HCT116 (cell line): Measurements from ENCODE around the gene IQCM. TPM values are rescaled to one million over a fixed set of nuclear protein-coding genes. Genes with fewer than 3 reads are reported as not detected.

Source experiments
- ATAC-seq: fragments of 200-7000 bp; cut with Tn5 transposase; 2 replicates; pipeline ENCODE4 v1.9.1; 2020; ENCODE audit warnings: mild to moderate bottlenecking, moderate library complexity
- BruUV-seq: library from RNA; stranded (reverse); fragments of 400-500 nt; replicated peaks from 2 replicates; lab custom pipeline; 2021; lab: Mats Ljungman, UMichigan
- CTCF ChIA-PET: fragments of 300-600 bp; sonication (Branson Sonifier 250); formaldehyde crosslinking; loops from one replicate; lab custom pipeline; 2021; ENCODE audit warnings: antibody characterized with exemption; lab: Charles Lee
- POLR2A ChIA-PET: fragments of 300-600, 350-600 bp; sonication (Branson Sonifier 250); formaldehyde crosslinking; loops from one replicate; lab custom pipeline; 2021; ENCODE audit warnings: antibody characterized with exemption; lab: Charles Lee
- RAD21 ChIA-PET, 2 experiments: fragments of 300-600 bp; sonication (Branson Sonifier 250); formaldehyde crosslinking; loops; one replicate each; lab custom pipeline; 2023; ENCODE audit warnings: low total read pairs in 2 of 2; ENCODE audit not compliant: uncharacterized antibody in 2 of 2, unreplicated experiment in 2 of 2, low non-redundant PET in 1 of 2; lab: Charles Lee
- DNase-seq: peaks from one replicate; pipeline ENCODE4 v3.0.0-alpha.2; 2010; ENCODE audit warnings: low read depth, low spot score
- H2AFZ ChIP-seq: fragments of 200-600 bp; shearing (Covaris generic), sonication (generic); 2 replicates; pipeline ENCODE4 v1.6.1; 2017; ENCODE audit warnings: low read depth, mixed run types, mixed read lengths, antibody characterized with exemption, low read length; ENCODE audit not compliant: poor library complexity, severe bottlenecking
- H3K27ac ChIP-seq: 2 replicates; pipeline ENCODE4 v1.5.1; 2012; ENCODE audit warnings: low read depth, low read length
- H3K27me3 ChIP-seq: fragments of 200-600 bp; sonication (generic); 2 replicates; pipeline ENCODE4 v1.6.1; 2016; ENCODE audit warnings: mixed run types, low read length, mixed read lengths; ENCODE audit not compliant: insufficient read depth
- H3K36me3 ChIP-seq, 2 experiments: fragments of 200-500 bp in 1 of 2; fragments of 200-600 bp in 1 of 2; sonication (Bioruptor generic) in 1 of 2; sonication (generic) in 1 of 2; 2 replicates each; pipeline versions ENCODE4 v1.5.1 to v1.6.1; 2014 to 2016; ENCODE audit warnings: low read length in 2 of 2, inconsistent platforms in 1 of 2, mixed read lengths in 1 of 2, mixed run types in 1 of 2; ENCODE audit not compliant: insufficient read depth in 2 of 2, control insufficient read depth in 1 of 2
- H3K4me1 ChIP-seq, 2 experiments: fragments of 200-600 bp in 1 of 2; sonication (generic) in 1 of 2; 2 replicates each; pipeline versions ENCODE4 v1.5.1 to v1.6.1; 2012 to 2017; ENCODE audit warnings: low read length in 2 of 2, inconsistent platforms in 1 of 2, mild to moderate bottlenecking in 1 of 2, mixed read lengths in 1 of 2, mixed run types in 1 of 2, moderate library complexity in 1 of 2; ENCODE audit not compliant: insufficient read depth in 2 of 2, control insufficient read depth in 1 of 2
- H3K4me2 ChIP-seq: fragments of 200-600 bp; sonication (generic); 2 replicates; pipeline ENCODE4 v1.6.1; 2017; ENCODE audit warnings: mixed run types, low read length, mixed read lengths
- H3K4me3 ChIP-seq, 2 experiments: fragments of 200-600 bp in 1 of 2; sonication (generic) in 1 of 2; replicated peaks in 1 of 2; 2 replicates each; pipeline ENCODE4 v1.5.1; 2011 to 2016; ENCODE audit warnings: low read length in 2 of 2, control low read depth in 1 of 2, low read depth in 1 of 2, mild to moderate bottlenecking in 1 of 2, mixed read lengths in 1 of 2, mixed run types in 1 of 2
- H3K79me2 ChIP-seq: fragments of 200-600 bp; sonication (generic); 2 replicates; pipeline ENCODE4 v1.6.1; 2017; ENCODE audit warnings: mild to moderate bottlenecking, mixed run types, low read length, moderate library complexity, mixed read lengths; ENCODE audit not compliant: insufficient read depth
- H3K9ac ChIP-seq: fragments of 200-600 bp; sonication (generic); 2 replicates; pipeline ENCODE4 v1.6.1; 2016; ENCODE audit warnings: low read length, mixed read lengths
- H3K9me2 ChIP-seq: fragments of 200-600 bp; sonication (generic), shearing (Covaris generic); 2 replicates; pipeline ENCODE4 v1.6.1; 2017; ENCODE audit warnings: mixed run types, mild to moderate bottlenecking, moderate library complexity; ENCODE audit not compliant: insufficient read depth
- H3K9me3 ChIP-seq, 2 experiments: fragments of 200-500 bp in 1 of 2; fragments of 200-600 bp in 1 of 2; sonication (Bioruptor generic) in 1 of 2; sonication (generic) in 1 of 2; 2 replicates each; pipeline ENCODE4 v1.6.1; 2014 to 2017; ENCODE audit warnings: low read length in 2 of 2, mixed read lengths in 2 of 2, inconsistent platforms in 1 of 2, low read depth in 1 of 2, mild to moderate bottlenecking in 1 of 2, mixed run types in 1 of 2, moderate library complexity in 1 of 2; ENCODE audit not compliant: control insufficient read depth in 1 of 2, insufficient read depth in 1 of 2
- H4K20me1 ChIP-seq: fragments of 200-600 bp; sonication (generic), shearing (Covaris generic); 2 replicates; pipeline ENCODE4 v1.6.1; 2017; ENCODE audit warnings: mixed run types, mild to moderate bottlenecking, moderate library complexity; ENCODE audit not compliant: insufficient read depth
- CBX3 ChIP-seq: IDR thresholded peaks from 2 replicates; pipeline ENCODE4 v1.6.1; 2012; ENCODE audit warnings: low read depth
- CTCF ChIP-seq, 3 experiments: fragments of 200-600 bp in 1 of 3; sonication (generic) in 1 of 3; IDR thresholded peaks in 2 of 3; conservative IDR thresholded peaks in 1 of 3; 2 replicates each; pipeline ENCODE4 v1.5.1; 2012 to 2017; ENCODE audit warnings: low read depth in 2 of 3, low read length in 2 of 3, antibody characterized with exemption in 1 of 3, borderline replicate concordance in 1 of 3, control low read depth in 1 of 3, mild to moderate bottlenecking in 1 of 3, mixed read lengths in 1 of 3, mixed run types in 1 of 3, moderate library complexity in 1 of 3; ENCODE audit not compliant: insufficient read depth in 1 of 3
- EGR1 ChIP-seq: IDR thresholded peaks from 2 replicates; pipeline ENCODE4 v1.6.1; 2012; ENCODE audit warnings: low read depth
- ELF1 ChIP-seq: IDR thresholded peaks from 2 replicates; pipeline ENCODE4 v1.6.1; 2012; ENCODE audit warnings: low read depth, borderline replicate concordance
- EZH2 ChIP-seq: fragments of 200-600 bp; sonication (generic); IDR thresholded peaks from 2 replicates; pipeline ENCODE4 v1.6.1; 2017; ENCODE audit warnings: antibody characterized with exemption, mixed run types
- EZH2phosphoT487 ChIP-seq: fragments of 200-600 bp; IDR thresholded peaks from 2 replicates; pipeline ENCODE4 v1.6.1; 2018; ENCODE audit warnings: antibody characterized with exemption, borderline replicate concordance
- JUND ChIP-seq: IDR thresholded peaks from 2 replicates; pipeline ENCODE4 v1.6.1; 2012
- MAX ChIP-seq: IDR thresholded peaks from 2 replicates; pipeline ENCODE4 v1.6.1; 2012
- POLR2AphosphoS5 ChIP-seq: IDR thresholded peaks from 2 replicates; pipeline ENCODE4 v1.6.1; 2011; ENCODE audit warnings: mild to moderate bottlenecking, low read depth, low read length, moderate library complexity
- RAD21 ChIP-seq: IDR thresholded peaks from 2 replicates; pipeline ENCODE4 v1.6.1; 2012; ENCODE audit warnings: low read depth, mild to moderate bottlenecking
- REST ChIP-seq: IDR thresholded peaks from 2 replicates; pipeline ENCODE4 v1.6.1; 2012; ENCODE audit warnings: low read depth
- SIN3A ChIP-seq: IDR thresholded peaks from 2 replicates; pipeline ENCODE4 v1.6.1; 2012; ENCODE audit warnings: low read depth
- SP1 ChIP-seq: IDR thresholded peaks from 2 replicates; pipeline ENCODE4 v1.6.1; 2012; ENCODE audit warnings: low read depth
- SRF ChIP-seq: IDR thresholded peaks from 2 replicates; pipeline ENCODE4 v1.6.1; 2012; ENCODE audit warnings: low read depth
- TCF7L2 ChIP-seq: IDR thresholded peaks from 2 replicates; pipeline ENCODE4 v1.7.0; 2011; ENCODE audit warnings: borderline replicate concordance, inconsistent platforms; ENCODE audit not compliant: insufficient read depth, insufficient read length; ENCODE audit errors: extremely low read depth
- ZBTB33 ChIP-seq: IDR thresholded peaks from 2 replicates; pipeline ENCODE4 v1.6.1; 2011; ENCODE audit warnings: mild to moderate bottlenecking, low read length, moderate library complexity; ENCODE audit not compliant: insufficient replicate concordance; ENCODE audit errors: extremely low read depth
- ZFX ChIP-seq: fragments of 450-650 bp; IDR thresholded peaks from 2 replicates; pipeline ENCODE4 v1.6.1; 2017
- ZNF274 ChIP-seq: fragments of 200-500 bp; sonication (Bioruptor generic); IDR thresholded peaks from 2 replicates; pipeline ENCODE4 v1.6.1; 2014; ENCODE audit warnings: mild to moderate bottlenecking, low read depth, low read length, inconsistent platforms
- intact Hi-C: fragments of 100-400 bp; cut with micrococcal nuclease; formaldehyde crosslinking; loops from 2 replicates; pipeline ENCODE4 v1.10.0; 2022
- total RNA-seq: library from RNA; stranded (reverse); gene quantifications from one replicate; pipeline ENCODE4 v1.2.1, GENCODE V29; 2021; ENCODE audit not compliant: unreplicated experiment
- TF ChIP-seq, protein P1 (sequence below): IDR thresholded peaks from 2 replicates; pipeline ENCODE4 v1.6.1; 2012

The IQCM gene
- total RNA-seq, 1 experiment from 2014 or later, result 0.20 TPM

DNA sequence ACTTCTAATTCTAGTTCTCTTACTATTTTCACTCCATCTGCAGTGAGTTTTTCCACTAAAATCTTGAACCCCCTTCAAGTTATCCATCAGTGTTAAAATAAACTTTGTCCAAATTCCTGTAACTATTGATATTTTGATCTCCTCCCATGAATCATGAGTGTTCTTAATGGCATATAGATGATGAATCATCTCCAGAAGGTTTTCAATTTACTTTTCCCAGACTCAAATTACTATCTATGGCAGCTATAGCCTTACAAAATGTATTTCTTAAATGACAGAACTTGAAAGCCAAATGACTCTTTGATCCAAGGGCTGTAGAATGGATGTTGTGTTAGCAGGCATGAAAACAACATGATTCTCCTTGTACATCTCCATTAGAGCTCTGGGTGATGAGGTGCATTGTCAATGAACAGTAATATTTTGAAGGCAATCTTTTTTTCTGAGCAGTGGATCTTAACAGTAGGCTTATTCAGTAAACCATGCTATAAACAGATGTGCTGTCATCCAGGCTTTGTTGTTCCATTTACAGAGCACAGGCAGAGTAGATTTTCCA lies 16.1 kb upstream of the IQCM start:
- TF ChIP-seq SRF (no peak), EZH2phosphoT487 (no peak), CBX3 (no peak), REST (no peak), ELF1 (no peak), MAX (no peak), SP1 (no peak), RAD21 (no peak), EGR1 (no peak), ZFX (no peak), ZBTB33 (no peak), EZH2 (no peak), JUND (no peak), ZNF274 (no peak), SIN3A (no peak), TCF7L2 (no peak), CTCF (IDR thresholded peaks at IDR 0.05 in 2 of 3, conservative IDR thresholded peaks at IDR 0.05 in 1 of 3; ENCODE audit: borderline replicate concordance in 1 of 3, insufficient read depth in 1 of 3, low read depth in 2 of 3, low read length in 2 of 3) (no peak), POLR2AphosphoS5 (no peak)
- TF ChIP-seq, protein P1, sequence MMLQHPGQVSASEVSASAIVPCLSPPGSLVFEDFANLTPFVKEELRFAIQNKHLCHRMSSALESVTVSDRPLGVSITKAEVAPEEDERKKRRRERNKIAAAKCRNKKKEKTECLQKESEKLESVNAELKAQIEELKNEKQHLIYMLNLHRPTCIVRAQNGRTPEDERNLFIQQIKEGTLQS, result no peak
- DNase-seq, result no peak
- no peak overlapping the region for H3K9ac ChIP-seq
- H3K36me3 ChIP-seq, result no peaks in the 10 kb centered on the region
- H3K4me3 ChIP-seq, result no peak overlapping the region
- no peaks in the 10 kb centered on the region for H4K20me1 ChIP-seq
- H3K79me2 ChIP-seq, result no peaks in the 10 kb centered on the region
- BruUV-seq, result no TSS peak
- POLR2A ChIA-PET, result no interaction called here
- CTCF ChIA-PET, result interaction anchor here (1.2 kb wide), 1 partner anchor 11 kb away, joined by 3 read pairs; no protein-coding TSS in a partner anchor
- H2AFZ ChIP-seq, result no peak overlapping the region
- no peaks in the 10 kb centered on the region for H3K9me2 ChIP-seq
- H3K4me2 ChIP-seq, result no peak overlapping the region
- H3K4me1 ChIP-seq, result peaks cover 0 to 14% of the 10 kb centered on the region in 2 experiments; a peak in 2 of 4 replicates
- no peaks in the 10 kb centered on the region for H3K9me3 ChIP-seq
- intact Hi-C loops, result no loop called here
- no peaks in the 10 kb centered on the region for H3K27me3 ChIP-seq
- RAD21 ChIA-PET, result no interaction called here
- no peak overlapping the region for H3K27ac ChIP-seq
- ATAC-seq, result no peak
